ENCODE data around the gene POFUT2.

POFUT2 gene

GRCh38 chr21:45224189-45224938 lies 63.3 kb downstream of the POFUT2 start:
- no peak overlapping the region for H3K4me2 ChIP-seq (ENCODE audit: low read length)
- no peak overlapping the region for H3K27ac ChIP-seq (ENCODE audit: low read depth, low read length)
- H2BK120ac ChIP-seq (ENCODE audit: insufficient read depth, low read length, poor library complexity), result no peak overlapping the region
- H3K79me1 ChIP-seq (ENCODE audit: low read length), result peaks cover 5% of the 10 kb centered on the region
- H3K4ac ChIP-seq (ENCODE audit: low read depth, low read length), result no peak overlapping the region
- H3K79me2 ChIP-seq (ENCODE audit: control insufficient read depth, insufficient read depth, low read length, poor library complexity), result no peaks in the 10 kb centered on the region
- peaks cover 1% of the 10 kb centered on the region for H3K9me3 ChIP-seq (ENCODE audit: insufficient read depth, low read depth, low read length)
- H2BK5ac ChIP-seq (ENCODE audit: low read depth, low read length, poor library complexity), result no peak overlapping the region
- no peak overlapping the region for H4K91ac ChIP-seq (ENCODE audit: low read depth, low read length)
- DNase-seq, result no peak
- H3K4me3 ChIP-seq (ENCODE audit: low read depth, low read length), result no peak overlapping the region
- H3K36me3 ChIP-seq (ENCODE audit: control insufficient read depth in 1 of 2, insufficient read depth in 2 of 2, low read length in 2 of 2), result peaks cover 23 to 24% of the 10 kb centered on the region in 2 experiments
- no peak overlapping the region for H2BK12ac ChIP-seq (ENCODE audit: low read length)
- peaks cover 8 to 12% of the 10 kb centered on the region in 2 experiments for H3K4me1 ChIP-seq (ENCODE audit: control insufficient read depth in 1 of 2, insufficient read depth in 2 of 2, low read length in 2 of 2)
- no peak overlapping the region for H3K9ac ChIP-seq (ENCODE audit: low read length)
- H4K12ac ChIP-seq (ENCODE audit: low read depth, low read length), result no peak overlapping the region
- no peak overlapping the region for H3K18ac ChIP-seq (ENCODE audit: low read length)
- H4K8ac ChIP-seq (ENCODE audit: low read depth, low read length), result no peak overlapping the region
- no peak overlapping the region for H2AFZ ChIP-seq (ENCODE audit: insufficient read depth, low read length, poor library complexity)
- WGBS (ENCODE audit: extremely low coverage, insufficient coverage, insufficient read length), result no CpG with 5 or more reads among the region's 24 CpGs
- no peaks in the 10 kb centered on the region for H3K27me3 ChIP-seq (ENCODE audit: insufficient read depth, low read length)
- H3K23ac ChIP-seq (ENCODE audit: low read length), result no peak overlapping the region
- no peak overlapping the region for H3K14ac ChIP-seq (ENCODE audit: low read length)
- H2AK5ac ChIP-seq (ENCODE audit: low read length), result no peak overlapping the region

GRCh38 chr21:45223236-45224185 lies 64.2 kb downstream of the POFUT2 start:
- Histone ChIP-seq H2BK120ac (ENCODE audit: insufficient read depth, low read length, poor library complexity) (no peak overlapping the region), H3K9ac (ENCODE audit: low read length) (no peak overlapping the region), H2BK5ac (ENCODE audit: low read depth, low read length, poor library complexity) (no peak overlapping the region), H3K27ac (ENCODE audit: low read depth, low read length) (no peak overlapping the region), H3K79me1 (ENCODE audit: low read length) (peaks cover 2% of the 10 kb centered on the region), H3K4me3 (ENCODE audit: low read depth, low read length) (no peak overlapping the region), H3K23ac (ENCODE audit: low read length) (no peak overlapping the region), H3K14ac (ENCODE audit: low read length) (no peak overlapping the region), H4K8ac (ENCODE audit: low read depth, low read length) (no peak overlapping the region), H3K4me1 (ENCODE audit: control insufficient read depth in 1 of 2, insufficient read depth in 2 of 2, low read length in 2 of 2) (peaks cover 4 to 8% of the 10 kb centered on the region in 2 experiments), H3K4ac (ENCODE audit: low read depth, low read length) (no peak overlapping the region), H3K36me3 (ENCODE audit: control insufficient read depth in 1 of 2, insufficient read depth in 2 of 2, low read length in 2 of 2) (peaks cover 23 to 24% of the 10 kb centered on the region in 2 experiments), H3K79me2 (ENCODE audit: control insufficient read depth, insufficient read depth, low read length, poor library complexity) (no peaks in the 10 kb centered on the region), H3K27me3 (ENCODE audit: insufficient read depth, low read length) (no peaks in the 10 kb centered on the region), H3K4me2 (ENCODE audit: low read length) (no peak overlapping the region), H4K91ac (ENCODE audit: low read depth, low read length) (no peak overlapping the region), H4K12ac (ENCODE audit: low read depth, low read length) (no peak overlapping the region), H2AFZ (ENCODE audit: insufficient read depth, low read length, poor library complexity) (no peak overlapping the region), H3K18ac (ENCODE audit: low read length) (no peak overlapping the region), H3K9me3 (ENCODE audit: insufficient read depth, low read depth, low read length) (no peaks in the 10 kb centered on the region), H2BK12ac (ENCODE audit: low read length) (no peak overlapping the region), H2AK5ac (ENCODE audit: low read length) (no peak overlapping the region)
- no CpG with 5 or more reads among the region's 36 CpGs for WGBS (ENCODE audit: extremely low coverage, insufficient coverage, insufficient read length)
- no peak for DNase-seq

DNA sequence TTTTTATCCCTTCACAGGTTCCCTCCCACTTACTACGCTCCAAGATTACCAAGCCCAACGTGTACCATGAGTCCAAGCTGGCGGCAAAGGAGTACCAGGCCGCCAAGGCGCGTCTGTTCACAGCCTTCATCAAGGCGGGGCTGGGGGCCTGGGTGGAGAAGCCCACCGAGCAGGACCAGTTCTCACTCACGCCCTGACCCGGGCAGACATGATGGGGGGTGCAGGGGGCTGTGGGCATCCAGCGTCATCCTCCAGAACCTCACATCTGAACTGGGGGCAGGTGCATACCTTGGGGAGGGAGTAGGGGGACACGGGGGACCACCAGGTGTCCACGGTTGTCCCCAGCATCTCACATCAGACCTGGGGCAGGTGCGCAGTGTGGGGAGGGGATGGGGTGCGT lies 65.7 kb downstream of the POFUT2 start:
- H2AK5ac ChIP-seq (ENCODE audit: low read length), result no peak overlapping the region
- no peak overlapping the region for H2BK12ac ChIP-seq (ENCODE audit: low read length)
- H3K36me3 ChIP-seq (ENCODE audit: control insufficient read depth in 1 of 2, insufficient read depth in 2 of 2, low read length in 2 of 2), result peaks cover 23 to 24% of the 10 kb centered on the region in 2 experiments
- no peaks in the 10 kb centered on the region for H3K4me1 ChIP-seq (ENCODE audit: control insufficient read depth in 1 of 2, insufficient read depth in 2 of 2, low read length in 2 of 2)
- H3K27me3 ChIP-seq (ENCODE audit: insufficient read depth, low read length), result no peaks in the 10 kb centered on the region
- no peak for DNase-seq
- no peaks in the 10 kb centered on the region for H3K79me1 ChIP-seq (ENCODE audit: low read length)
- no peak overlapping the region for H3K23ac ChIP-seq (ENCODE audit: low read length)
- no peaks in the 10 kb centered on the region for H3K79me2 ChIP-seq (ENCODE audit: control insufficient read depth, insufficient read depth, low read length, poor library complexity)
- no peak overlapping the region for H4K91ac ChIP-seq (ENCODE audit: low read depth, low read length)
- no peak overlapping the region for H4K8ac ChIP-seq (ENCODE audit: low read depth, low read length)
- no peak overlapping the region for H3K4me3 ChIP-seq (ENCODE audit: low read depth, low read length)
- no peak overlapping the region for H3K4ac ChIP-seq (ENCODE audit: low read depth, low read length)
- no peak overlapping the region for H2AFZ ChIP-seq (ENCODE audit: insufficient read depth, low read length, poor library complexity)
- H4K12ac ChIP-seq (ENCODE audit: low read depth, low read length), result no peak overlapping the region
- no peak overlapping the region for H2BK120ac ChIP-seq (ENCODE audit: insufficient read depth, low read length, poor library complexity)
- H3K18ac ChIP-seq (ENCODE audit: low read length), result no peak overlapping the region
- no CpG with 5 or more reads among the region's 15 CpGs for WGBS (ENCODE audit: extremely low coverage, insufficient coverage, insufficient read length)
- no peak overlapping the region for H3K4me2 ChIP-seq (ENCODE audit: low read length)
- no peak overlapping the region for H3K9ac ChIP-seq (ENCODE audit: low read length)
- no peaks in the 10 kb centered on the region for H3K9me3 ChIP-seq (ENCODE audit: insufficient read depth, low read depth, low read length)
- H3K27ac ChIP-seq (ENCODE audit: low read depth, low read length), result no peak overlapping the region
- H3K14ac ChIP-seq (ENCODE audit: low read length), result no peak overlapping the region
- H2BK5ac ChIP-seq (ENCODE audit: low read depth, low read length, poor library complexity), result no peak overlapping the region

GRCh38 chr21:45220714-45221490 lies 66.8 kb downstream of the POFUT2 start:
- H4K91ac ChIP-seq (ENCODE audit: low read depth, low read length), result no peak overlapping the region
- no peaks in the 10 kb centered on the region for H3K27me3 ChIP-seq (ENCODE audit: insufficient read depth, low read length)
- H3K36me3 ChIP-seq (ENCODE audit: control insufficient read depth in 1 of 2, insufficient read depth in 2 of 2, low read length in 2 of 2), result peaks cover 23 to 24% of the 10 kb centered on the region in 2 experiments
- no peak overlapping the region for H3K4ac ChIP-seq (ENCODE audit: low read depth, low read length)
- H3K9ac ChIP-seq (ENCODE audit: low read length), result no peak overlapping the region
- no peaks in the 10 kb centered on the region for H3K9me3 ChIP-seq (ENCODE audit: insufficient read depth, low read depth, low read length)
- H3K4me3 ChIP-seq (ENCODE audit: low read depth, low read length), result no peak overlapping the region
- DNase-seq, result no peak
- H3K23ac ChIP-seq (ENCODE audit: low read length), result no peak overlapping the region
- H2BK120ac ChIP-seq (ENCODE audit: insufficient read depth, low read length, poor library complexity), result no peak overlapping the region
- H3K18ac ChIP-seq (ENCODE audit: low read length), result no peak overlapping the region
- no peak overlapping the region for H4K12ac ChIP-seq (ENCODE audit: low read depth, low read length)
- no peak overlapping the region for H2AFZ ChIP-seq (ENCODE audit: insufficient read depth, low read length, poor library complexity)
- H4K8ac ChIP-seq (ENCODE audit: low read depth, low read length), result no peak overlapping the region
- H3K79me2 ChIP-seq (ENCODE audit: control insufficient read depth, insufficient read depth, low read length, poor library complexity), result no peaks in the 10 kb centered on the region
- no peaks in the 10 kb centered on the region for H3K4me1 ChIP-seq (ENCODE audit: control insufficient read depth in 1 of 2, insufficient read depth in 2 of 2, low read length in 2 of 2)
- H3K4me2 ChIP-seq (ENCODE audit: low read length), result no peak overlapping the region
- H3K14ac ChIP-seq (ENCODE audit: low read length), result no peak overlapping the region
- WGBS (ENCODE audit: extremely low coverage, insufficient coverage, insufficient read length), result no CpG with 5 or more reads among the region's 29 CpGs
- no peak overlapping the region for H2BK5ac ChIP-seq (ENCODE audit: low read depth, low read length, poor library complexity)
- H3K79me1 ChIP-seq (ENCODE audit: low read length), result no peaks in the 10 kb centered on the region
- H2BK12ac ChIP-seq (ENCODE audit: low read length), result no peak overlapping the region
- no peak overlapping the region for H3K27ac ChIP-seq (ENCODE audit: low read depth, low read length)
- H2AK5ac ChIP-seq (ENCODE audit: low read length), result no peak overlapping the region

All from trophoblast cell (in vitro differentiated cells and primary cell).